Esophagus muscularis mucosa (tissue), 4 donors: Measurements from ENCODE around the gene NTF3. TPM values are rescaled to one million over a fixed set of nuclear protein-coding genes. Genes with fewer than 3 reads are reported as not detected.

Experiments used
- DNase-seq: peaks from one replicate; pipeline ENCODE4 v3.0.0-alpha.2; 2017; ENCODE audit errors: extremely low spot score
- H3K27ac ChIP-seq, 4 donors: fragments of 200-600 bp; sonication (generic); replicated peaks in 1 of 4; 1 replicate in 3 of 4; 2 replicates in 1 of 4; pipeline ENCODE4 v1.5.1; 2016 to 2019; ENCODE audit warnings: mild to moderate bottlenecking in 1 of 4
- H3K27me3 ChIP-seq, 4 donors: fragments of 200-600 bp; sonication (generic); one replicate each; pipeline versions ENCODE4 v1.5.1 to v1.6.0; 2016 to 2019
- H3K36me3 ChIP-seq, 4 donors: fragments of 200-600 bp; sonication (generic); one replicate each; pipeline ENCODE4 v1.5.1; 2016 to 2019
- H3K4me1 ChIP-seq, 4 donors: fragments of 200-600 bp; sonication (generic); one replicate each; pipeline ENCODE4 v1.5.1; 2016 to 2019
- H3K4me3 ChIP-seq, 4 donors: fragments of 200-600 bp; sonication (generic); 1 replicate in 2 of 4; 2 replicates in 2 of 4; pipeline ENCODE4 v1.5.1; 2016 to 2019; ENCODE audit warnings: mild to moderate bottlenecking in 4 of 4, moderate library complexity in 1 of 4
- H3K9me3 ChIP-seq, 4 donors: fragments of 200-600 bp; sonication (generic); 1 replicate in 3 of 4; 2 replicates in 1 of 4; pipeline ENCODE4 v1.5.1; 2016 to 2019
- CTCF ChIP-seq, 3 experiments: fragments of 200-600 bp in 2 of 3; fragments of 450-650 bp in 1 of 3; sonication (generic) in 2 of 3; IDR thresholded peaks; one replicate each; pipeline ENCODE4 v1.5.1; 2017 to 2019; ENCODE audit warnings: antibody characterized with exemption in 3 of 3, mild to moderate bottlenecking in 2 of 3, moderate library complexity in 1 of 3
- EP300 ChIP-seq: sonication (generic); formaldehyde crosslinking; IDR thresholded peaks from one replicate; pipeline ENCODE4 v1.6.1; 2017; ENCODE audit warnings: antibody characterized with exemption
- POLR2A ChIP-seq: fragments of 450-650 bp; IDR thresholded peaks from one replicate; pipeline ENCODE4 v1.6.1; 2017; ENCODE audit warnings: antibody characterized with exemption, moderate library complexity, mild to moderate bottlenecking, low read depth
- POLR2AphosphoS5 ChIP-seq, 2 donors: sonication (generic); formaldehyde crosslinking; IDR thresholded peaks; one replicate each; pipeline ENCODE4 v1.6.1; 2017; ENCODE audit warnings: antibody characterized with exemption in 2 of 2
- WGBS: methylation state at CpG from one replicate; pipeline ENCODE4 v1.1.5; 2018; 5-methylcytosine and 5-hydroxymethylcytosine counted together
- intact Hi-C: fragments of 100-400 bp; cut with DNase I; formaldehyde crosslinking; loops from one replicate; pipeline ENCODE4 v1.15.1; 2023
- total RNA-seq, 4 donors: library from RNA; depleted of rRNA; stranded (reverse); fragments of >200 nt; gene quantifications; one replicate each; pipeline versions ENCODE4 v1.1.0 to v1.2.1, GENCODE V29; 2016

Gene NTF3
- total RNA-seq, 4 donors from 2014 or later: 0.71 to 1.2 (median 1.0) TPM; not detected in 1

GRCh38 chr12:5492562-5492961 is 60.7 kb downstream of the NTF3 start:
- 64% methylated on average over 4 of the region's 4 CpGs for WGBS
- no peaks in the 10 kb centered on the region for H3K27me3 ChIP-seq
- H3K4me1 ChIP-seq: peaks cover 0 to 11% (median 0%) of the 10 kb centered on the region in 4 donors
- no peak overlapping the region for H3K4me3 ChIP-seq
- no peaks in the 10 kb centered on the region for H3K9me3 ChIP-seq
- no peaks in the 10 kb centered on the region for H3K36me3 ChIP-seq
- intact Hi-C loops: no loop called here
- H3K27ac ChIP-seq: no peak overlapping the region
- no peak for DNase-seq
- TF ChIP-seq CTCF (IDR thresholded peaks at IDR 0.05): no peak
- no peak for TF ChIP-seq EP300
- TF ChIP-seq POLR2A: no peak
- TF ChIP-seq POLR2AphosphoS5 (IDR thresholded peaks at IDR 0.05): no peak

DNA sequence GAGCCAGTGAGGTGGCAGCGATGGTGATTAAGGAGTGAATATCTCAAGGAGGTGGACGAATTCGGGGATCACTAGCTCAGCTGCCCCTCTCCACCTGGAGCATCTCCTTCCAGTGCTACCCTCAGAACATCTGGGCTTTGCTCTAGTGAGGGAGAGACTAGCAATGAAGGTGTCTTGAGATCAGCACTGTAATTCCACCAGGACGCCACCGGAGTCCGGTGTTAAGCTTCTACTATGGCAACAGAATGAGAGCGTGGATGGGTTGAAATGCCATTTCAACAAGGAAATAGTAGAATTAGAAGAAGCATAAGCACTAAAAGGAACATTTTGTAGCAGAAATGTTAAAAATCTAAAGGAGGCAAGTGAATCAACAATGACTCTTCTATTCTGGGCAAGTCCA is 61.1 kb downstream of the NTF3 start:
- Histone ChIP-seq H3K27ac (no peak overlapping the region), H3K27me3 (no peaks in the 10 kb centered on the region), H3K9me3 (no peaks in the 10 kb centered on the region), H3K36me3 (no peaks in the 10 kb centered on the region), H3K4me1 (peaks cover 0 to 12% (median 0%) of the 10 kb centered on the region in 4 donors), H3K4me3 (no peak overlapping the region)
- DNase-seq: no peak
- WGBS: 85% methylated on average over 7 of the region's 7 CpGs
- intact Hi-C loops: no loop called here
- TF ChIP-seq EP300: no peak
- TF ChIP-seq POLR2AphosphoS5 (IDR thresholded peaks at IDR 0.05): no peak
- no peak for TF ChIP-seq CTCF (IDR thresholded peaks at IDR 0.05)
- no peak for TF ChIP-seq POLR2A

DNA sequence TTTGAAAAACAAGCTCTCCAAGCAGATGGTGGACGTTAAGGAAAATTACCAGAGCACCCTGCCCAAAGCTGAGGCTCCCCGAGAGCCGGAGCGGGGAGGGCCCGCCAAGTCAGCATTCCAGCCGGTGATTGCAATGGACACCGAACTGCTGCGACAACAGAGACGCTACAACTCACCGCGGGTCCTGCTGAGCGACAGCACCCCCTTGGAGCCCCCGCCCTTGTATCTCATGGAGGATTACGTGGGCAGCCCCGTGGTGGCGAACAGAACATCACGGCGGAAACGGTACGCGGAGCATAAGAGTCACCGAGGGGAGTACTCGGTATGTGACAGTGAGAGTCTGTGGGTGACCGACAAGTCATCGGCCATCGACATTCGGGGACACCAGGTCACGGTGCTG is 62.4 kb downstream of the NTF3 start:
- intact Hi-C loops: no loop called here
- Histone ChIP-seq H3K27ac (no peak overlapping the region), H3K4me1 (peaks cover 0 to 6% (median 0%) of the 10 kb centered on the region in 4 donors), H3K4me3 (no peak overlapping the region), H3K27me3 (no peaks in the 10 kb centered on the region), H3K9me3 (no peaks in the 10 kb centered on the region), H3K36me3 (no peaks in the 10 kb centered on the region)
- WGBS: 89% methylated on average over 28 of the region's 28 CpGs
- no peak for TF ChIP-seq POLR2A
- no peak for TF ChIP-seq CTCF (IDR thresholded peaks at IDR 0.05)
- TF ChIP-seq POLR2AphosphoS5 (IDR thresholded peaks at IDR 0.05): no peak
- no peak for TF ChIP-seq EP300
- no peak for DNase-seq

GRCh38 chr12:5497329-5498053 is 65.6 kb downstream of the NTF3 start:
- WGBS: 46% methylated on average over 5 of the region's 5 CpGs

More at GRCh38 chr12:5497329-5498053, 65.6 kb downstream of the NTF3 start:
- Histone ChIP-seq H3K9me3 (no peaks in the 10 kb centered on the region), H3K36me3 (no peaks in the 10 kb centered on the region), H3K27ac (no peak overlapping the region), H3K27me3 (no peaks in the 10 kb centered on the region), H3K4me3 (no peak overlapping the region), H3K4me1 (peaks cover 0 to 5% (median 0%) of the 10 kb centered on the region in 4 donors)
- TF ChIP-seq CTCF (IDR thresholded peaks at IDR 0.05) (no peak), POLR2AphosphoS5 (IDR thresholded peaks at IDR 0.05) (no peak), POLR2A (no peak), EP300 (no peak)
- DNase-seq: no peak
- intact Hi-C loops: no loop called here
